Medulla oblongata (tissue), 1 donor: Measurements from ENCODE around the gene GPD2.

Experiments used
- DNase-seq: peaks from one replicate; pipeline ENCODE4 v3.0.0-alpha.2; 2015; ENCODE audit errors: extremely low spot score

Gene GPD2

DNA sequence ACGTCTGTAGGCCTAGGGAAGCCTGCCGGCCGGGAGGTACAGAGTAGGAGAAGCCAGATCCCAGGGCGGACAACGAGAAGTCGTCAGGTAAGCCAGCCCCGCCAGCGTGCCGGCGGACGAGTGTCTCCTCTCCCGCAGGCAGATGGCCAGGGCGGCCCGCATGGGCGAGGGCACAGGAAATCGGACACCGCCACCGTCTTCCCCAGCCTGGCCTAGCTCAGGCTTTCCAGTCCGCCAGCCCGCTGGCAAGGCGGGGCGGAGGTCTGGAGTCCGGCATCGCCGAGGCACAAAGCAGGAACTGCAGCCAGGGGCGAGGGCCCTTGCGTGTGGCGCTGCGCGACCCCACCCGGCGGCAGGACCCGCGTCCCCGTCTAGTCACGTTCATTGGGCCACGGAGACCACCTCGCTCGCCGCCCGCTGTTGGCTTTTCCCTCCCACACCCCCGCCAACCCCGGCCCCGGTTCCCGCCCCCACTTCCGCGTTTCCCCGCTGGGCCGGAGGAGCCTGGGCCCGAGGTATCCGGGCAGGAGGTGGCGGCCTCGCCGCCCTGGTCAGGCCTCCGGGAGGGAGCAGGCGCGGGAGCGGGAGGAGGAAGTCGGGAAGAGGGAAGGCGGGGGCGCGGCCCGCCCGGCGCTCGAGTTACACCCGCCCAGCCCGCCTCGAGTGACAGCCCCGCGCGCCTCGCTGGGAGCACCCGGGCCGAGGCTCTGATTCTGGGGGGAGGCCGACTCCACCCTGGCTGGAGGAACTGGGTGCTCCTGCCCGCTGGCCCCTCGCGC lies at the start of gene GPD2:
GPD2 (plus strand) TSS at position 662 of the 779 bp plus-strand sequence. CDS start 39,727 bp downstream, outside the sequence.
- peak; percentile 87 for DNase-seq

GRCh38 chr2:156394033-156394741 lies 42.0 kb upstream of the GPD2 start:
- DNase-seq = no peak

- peak; percentile 36 for DNase-seq
Observed at GRCh38 chr2:156396126-156396525, 40.1 kb upstream of the GPD2 start.

DNA sequence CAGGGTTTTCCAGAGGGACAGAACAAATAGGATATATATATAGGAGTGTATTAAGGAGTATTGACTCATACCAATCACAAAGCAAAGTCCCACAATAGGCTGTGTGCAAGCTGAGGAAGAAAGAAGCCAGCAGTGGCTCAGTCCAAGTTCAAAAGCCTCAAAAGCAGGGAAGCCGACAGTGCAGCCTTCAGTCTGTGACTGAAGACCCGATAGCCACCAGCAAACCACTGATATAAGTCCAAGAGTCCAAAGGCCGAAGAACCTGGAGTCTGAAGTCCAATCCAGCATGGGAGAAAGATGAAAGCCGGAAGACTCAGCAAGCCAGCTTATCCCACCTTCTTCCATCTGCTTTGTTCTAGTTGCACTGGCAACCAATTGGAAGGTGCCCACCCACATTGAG lies 39.0 kb upstream of the GPD2 start:
- no peak for DNase-seq

DNA sequence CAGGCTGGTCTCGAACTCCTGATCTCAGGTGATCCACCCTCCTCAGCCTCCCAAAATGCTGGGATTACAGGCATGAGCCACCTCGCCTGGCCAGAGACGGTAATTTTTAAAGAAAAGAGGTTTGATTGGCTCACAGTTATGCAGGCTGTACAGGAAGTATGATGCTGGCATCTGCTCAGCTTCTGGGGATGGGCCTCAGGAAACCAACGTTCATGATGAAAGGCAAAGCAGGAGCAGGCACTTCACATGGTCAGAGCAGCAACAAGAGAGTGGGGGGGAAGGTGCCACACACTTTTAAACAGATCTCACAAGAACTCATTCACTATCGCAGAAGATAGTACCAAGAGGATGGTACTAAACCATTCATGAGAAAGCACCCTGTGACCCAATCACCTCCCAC lies 38.0 kb upstream of the GPD2 start:
- no peak for DNase-seq

GRCh38 chr2:156399224-156399949 lies 36.8 kb upstream of the GPD2 start:
- peak; percentile 3 for DNase-seq

- no peak for DNase-seq
Observed at GRCh38 chr2:156399950-156400705, 36.1 kb upstream of the GPD2 start.

DNA sequence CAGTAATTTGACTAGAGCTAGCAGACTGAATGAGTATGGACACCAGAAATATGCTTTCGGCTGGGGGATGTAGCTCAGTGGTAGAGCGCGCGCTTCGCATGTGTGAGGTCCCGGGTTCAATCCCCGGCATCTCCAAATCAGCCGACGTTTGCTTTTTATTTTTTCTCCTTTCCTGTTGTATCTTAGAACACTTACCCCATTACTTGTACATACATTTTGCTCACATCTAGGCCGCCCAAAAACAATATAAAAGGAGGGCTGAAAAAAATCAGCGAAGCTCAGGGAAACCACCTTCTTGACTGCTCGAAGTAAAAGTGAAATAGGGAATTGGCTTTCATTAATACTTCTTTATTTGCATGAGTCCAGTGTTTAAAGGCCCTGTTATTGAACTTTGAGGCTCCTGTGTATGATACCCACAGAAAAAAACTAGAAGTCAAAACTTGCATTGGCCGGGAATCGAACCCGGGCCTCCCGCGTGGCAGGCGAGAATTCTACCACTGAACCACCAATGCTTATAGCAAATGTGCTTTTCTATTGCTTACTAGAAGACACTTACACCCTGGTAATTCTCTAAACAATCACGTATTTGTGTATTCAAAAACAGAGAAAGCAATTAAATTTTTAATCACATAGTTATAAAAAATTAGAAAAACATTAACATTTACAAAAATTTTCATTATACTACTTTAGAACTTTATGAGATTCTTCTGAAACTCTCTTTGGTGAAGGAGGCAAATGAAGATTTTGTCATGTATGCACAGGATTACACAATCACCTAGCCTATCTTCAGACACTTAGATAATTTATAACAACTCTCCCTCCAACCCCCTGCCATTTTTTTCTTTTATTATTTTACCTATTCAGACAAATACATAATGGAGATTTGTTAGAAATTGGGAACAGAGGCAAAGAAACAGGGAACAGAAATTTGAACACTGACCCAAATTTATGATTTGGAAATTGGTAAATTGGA lies 35.2 kb upstream of the GPD2 start:
- DNase-seq = peak; percentile 94

GRCh38 chr2:156401861-156402260 lies 34.3 kb upstream of the GPD2 start:
- peak; percentile 15 for DNase-seq

- DNase-seq = peak; percentile 35
Observed at GRCh38 chr2:156405586-156405985, 30.6 kb upstream of the GPD2 start.

DNA sequence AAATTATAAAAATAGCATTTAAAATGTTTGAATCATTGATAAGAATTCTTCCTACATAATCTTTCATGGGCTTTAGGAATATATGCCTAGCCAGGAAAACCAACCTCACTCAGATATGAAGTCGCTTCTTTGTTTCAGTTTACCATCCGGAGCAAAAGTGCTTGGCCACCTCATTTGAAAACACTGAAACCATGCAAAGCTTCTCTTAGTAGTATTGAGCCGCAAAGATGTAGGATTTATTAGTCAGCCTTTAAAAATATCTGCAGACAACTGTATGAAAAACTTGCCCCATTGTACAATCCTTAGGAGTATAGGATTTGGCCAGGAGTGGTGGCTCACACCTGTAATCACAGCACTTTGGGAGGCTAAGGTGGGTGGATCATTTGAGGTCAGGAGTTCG lies 24.3 kb upstream of the GPD2 start:
- DNase-seq = no peak

GRCh38 chr2:156421851-156422250 lies 14.3 kb upstream of the GPD2 start:
- DNase-seq = no peak

DNA sequence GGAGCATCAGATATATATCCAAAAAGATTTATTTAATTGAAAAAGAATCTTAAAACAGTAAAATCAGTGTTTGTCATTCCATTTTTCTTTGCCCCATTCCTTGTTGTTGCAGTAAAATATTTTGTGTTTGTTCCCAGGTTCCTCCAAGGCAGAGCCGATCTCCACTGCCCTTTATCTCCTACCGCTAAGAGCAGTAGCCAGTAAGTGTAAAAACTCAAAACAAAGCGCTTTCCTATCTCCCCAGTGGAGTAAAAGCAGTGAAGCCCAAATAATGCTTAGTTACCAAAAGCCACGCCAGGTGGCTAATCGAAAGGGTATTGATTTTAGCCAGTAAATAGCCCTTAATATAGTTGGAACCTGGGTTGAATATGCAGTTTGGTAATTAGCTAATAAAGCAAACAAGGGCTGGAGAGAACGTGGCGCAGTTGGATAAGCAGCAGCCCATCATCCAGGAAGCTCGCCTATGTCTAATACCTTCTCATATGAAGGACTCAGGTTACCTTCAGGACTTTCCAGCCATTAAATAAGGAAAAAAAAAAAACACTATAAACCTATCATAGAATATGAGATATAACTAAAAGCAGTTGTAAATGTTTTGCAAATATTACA lies 12.4 kb upstream of the GPD2 start:
- DNase-seq = no peak

- DNase-seq = no peak
Observed at GRCh38 chr2:156427074-156427473, 9.1 kb upstream of the GPD2 start.

DNA sequence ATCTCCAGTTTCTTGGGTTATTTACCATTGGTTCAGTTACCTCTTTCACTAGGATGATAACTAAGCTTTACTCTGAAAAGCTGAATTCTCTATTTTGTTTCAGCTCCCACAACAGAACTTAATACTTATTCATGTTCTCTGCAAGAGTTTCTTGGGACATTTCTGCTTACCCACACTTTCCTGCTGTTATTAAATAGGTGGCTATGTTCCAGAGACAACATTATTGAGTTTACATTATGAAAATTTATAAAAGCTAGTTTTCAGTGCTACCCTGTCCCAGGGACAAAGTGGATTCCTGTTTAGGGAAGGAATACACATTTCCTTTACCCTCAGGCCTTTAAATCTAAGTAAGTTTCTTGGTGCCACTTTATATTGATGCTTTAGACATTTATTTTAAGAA lies 7.0 kb upstream of the GPD2 start:
- no peak for DNase-seq

- DNase-seq = no peak
Observed at GRCh38 chr2:156430236-156430979, 5.8 kb upstream of the GPD2 start.

DNA sequence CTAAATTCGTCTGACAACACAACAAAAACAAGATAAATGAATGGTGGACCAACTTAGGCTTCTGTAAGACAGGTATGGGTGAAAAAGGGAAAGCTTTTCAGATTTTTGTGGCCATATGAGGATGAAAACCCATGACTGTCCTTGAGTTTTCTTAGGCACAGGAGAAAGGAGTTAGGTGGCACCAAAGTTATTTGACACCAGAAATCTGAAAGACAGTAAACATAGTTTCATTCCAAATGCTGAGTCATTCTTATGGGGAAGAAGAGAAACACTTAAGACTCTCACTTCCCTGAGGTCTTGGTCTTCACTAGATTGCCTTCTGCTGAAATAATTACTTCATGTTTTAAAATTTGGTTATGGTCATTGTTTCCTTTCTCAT lies 5.2 kb upstream of the GPD2 start:
- DNase-seq = peak; percentile 51

- DNase-seq = no peak
Observed at GRCh38 chr2:156434461-156435291, 1.5 kb upstream of the GPD2 start.

- peak; percentile 42 for DNase-seq
Observed at GRCh38 chr2:156435396-156435717, 822 bp upstream of the GPD2 start.
